ENCODE results near the gene IL12RB2.
A peak's percentile ranks its signal among the peaks of the same experiment; 100 is the strongest.

The IL12RB2 gene

DNA sequence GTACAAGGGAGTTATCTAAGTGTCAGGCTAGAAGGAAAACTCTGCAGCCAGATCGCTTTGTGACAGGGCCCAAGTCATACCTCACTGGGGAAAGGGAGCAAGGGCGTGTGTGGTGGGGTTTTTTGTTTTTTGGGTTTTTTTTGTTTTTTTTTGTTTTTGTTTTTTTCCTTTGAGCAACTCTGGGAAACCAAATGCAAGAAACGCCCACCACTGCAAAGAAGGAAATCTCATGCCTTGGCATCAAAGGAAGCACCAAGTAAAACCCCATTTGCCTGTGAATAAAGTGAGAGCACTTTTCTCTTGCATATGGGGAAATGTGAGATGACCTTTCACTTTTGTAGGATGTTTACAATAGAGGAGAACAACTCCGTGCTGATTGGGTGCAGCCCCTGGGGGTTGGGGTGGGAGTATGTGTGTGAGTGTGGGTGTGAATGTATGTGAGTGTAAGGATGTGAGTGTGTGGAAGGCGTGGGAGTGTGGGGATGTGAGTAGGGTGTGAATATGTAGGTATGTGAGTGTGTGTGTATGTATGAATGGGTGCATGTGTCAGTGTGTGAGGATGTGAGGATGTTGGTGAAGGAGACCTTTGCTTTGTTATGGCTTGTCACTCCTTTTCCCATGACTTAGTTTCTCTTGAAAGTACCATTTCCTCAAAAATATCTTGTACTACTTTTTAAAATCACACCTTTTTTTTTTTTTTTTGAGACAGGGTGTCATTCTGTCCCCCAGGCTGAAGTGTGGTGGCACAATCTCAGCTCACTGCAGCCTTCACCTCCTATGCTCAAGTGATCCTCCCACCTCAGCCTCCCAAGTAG lies 34.6 kb downstream of the IL12RB2 start:
- Histone ChIP-seq H3K9me3 (ENCODE audit: control insufficient read depth, low read length) (no peaks in the 10 kb centered on the region), H3K27me3 (ENCODE audit: control insufficient read depth, insufficient read depth, low read length) (no peaks in the 10 kb centered on the region), H3K79me2 (no peaks in the 10 kb centered on the region), H3K4me2 (ENCODE audit: low read length) (no peak overlapping the region), H2AFZ (no peak overlapping the region), H3K36me3 (ENCODE audit: control insufficient read depth, insufficient read depth, low read length) (no peaks in the 10 kb centered on the region), H3K9ac (no peak overlapping the region), H3K4me3 (ENCODE audit: low read depth, low read length) (no peak overlapping the region), H3K4me1 (peaks cover 2% of the 10 kb centered on the region), H3K27ac (no peak overlapping the region)
- TF ChIP-seq, protein P1, sequence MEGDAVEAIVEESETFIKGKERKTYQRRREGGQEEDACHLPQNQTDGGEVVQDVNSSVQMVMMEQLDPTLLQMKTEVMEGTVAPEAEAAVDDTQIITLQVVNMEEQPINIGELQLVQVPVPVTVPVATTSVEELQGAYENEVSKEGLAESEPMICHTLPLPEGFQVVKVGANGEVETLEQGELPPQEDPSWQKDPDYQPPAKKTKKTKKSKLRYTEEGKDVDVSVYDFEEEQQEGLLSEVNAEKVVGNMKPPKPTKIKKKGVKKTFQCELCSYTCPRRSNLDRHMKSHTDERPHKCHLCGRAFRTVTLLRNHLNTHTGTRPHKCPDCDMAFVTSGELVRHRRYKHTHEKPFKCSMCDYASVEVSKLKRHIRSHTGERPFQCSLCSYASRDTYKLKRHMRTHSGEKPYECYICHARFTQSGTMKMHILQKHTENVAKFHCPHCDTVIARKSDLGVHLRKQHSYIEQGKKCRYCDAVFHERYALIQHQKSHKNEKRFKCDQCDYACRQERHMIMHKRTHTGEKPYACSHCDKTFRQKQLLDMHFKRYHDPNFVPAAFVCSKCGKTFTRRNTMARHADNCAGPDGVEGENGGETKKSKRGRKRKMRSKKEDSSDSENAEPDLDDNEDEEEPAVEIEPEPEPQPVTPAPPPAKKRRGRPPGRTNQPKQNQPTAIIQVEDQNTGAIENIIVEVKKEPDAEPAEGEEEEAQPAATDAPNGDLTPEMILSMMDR (IDR thresholded peaks at IDR 0.05), result no peak

DNA sequence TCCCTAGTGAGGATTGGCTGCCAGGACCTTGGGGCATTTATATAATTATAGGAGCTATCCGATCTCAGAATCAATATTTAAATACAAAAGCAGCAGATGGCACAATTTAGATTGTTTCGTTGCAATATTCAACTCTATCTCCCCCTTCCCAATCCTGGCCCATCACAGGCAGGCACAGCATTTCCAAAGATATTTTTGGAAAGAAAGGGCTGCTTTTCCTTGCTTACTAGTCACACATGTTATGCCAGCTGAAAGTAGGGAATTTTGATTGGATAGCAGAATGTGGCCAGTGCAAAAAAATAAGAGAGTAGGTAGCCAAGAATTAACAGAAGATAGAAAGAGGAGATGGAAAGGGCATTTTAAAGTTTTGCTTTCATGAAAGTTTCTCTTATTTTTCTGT lies 37.9 kb downstream of the IL12RB2 start:
- no peak overlapping the region for H3K27ac ChIP-seq
- H3K4me1 ChIP-seq, result peaks cover 6% of the 10 kb centered on the region
- H3K9ac ChIP-seq, result no peak overlapping the region
- H3K4me2 ChIP-seq (ENCODE audit: low read length), result no peak overlapping the region
- TF ChIP-seq, protein P1 (IDR thresholded peaks at IDR 0.05), result no peak
- no peaks in the 10 kb centered on the region for H3K36me3 ChIP-seq (ENCODE audit: control insufficient read depth, insufficient read depth, low read length)
- no peaks in the 10 kb centered on the region for H3K79me2 ChIP-seq
- H3K27me3 ChIP-seq (ENCODE audit: control insufficient read depth, insufficient read depth, low read length), result no peaks in the 10 kb centered on the region
- peak overlapping the region; percentile 11 for H2AFZ ChIP-seq
- H3K9me3 ChIP-seq (ENCODE audit: control insufficient read depth, low read length), result no peaks in the 10 kb centered on the region
- H3K4me3 ChIP-seq (ENCODE audit: low read depth, low read length), result no peak overlapping the region

GRCh38 chr1:67346982-67347381 lies 39.3 kb downstream of the IL12RB2 start:
- Histone ChIP-seq H2AFZ (no peak overlapping the region), H3K4me1 (peaks cover 9% of the 10 kb centered on the region), H3K9ac (no peak overlapping the region), H3K27me3 (ENCODE audit: control insufficient read depth, insufficient read depth, low read length) (no peaks in the 10 kb centered on the region), H3K4me2 (ENCODE audit: low read length) (no peak overlapping the region), H3K9me3 (ENCODE audit: control insufficient read depth, low read length) (no peaks in the 10 kb centered on the region), H3K36me3 (ENCODE audit: control insufficient read depth, insufficient read depth, low read length) (no peaks in the 10 kb centered on the region), H3K79me2 (no peaks in the 10 kb centered on the region), H3K27ac (no peak overlapping the region), H3K4me3 (ENCODE audit: low read depth, low read length) (no peak overlapping the region)
- TF ChIP-seq, protein P1 (IDR thresholded peaks at IDR 0.05), result no peak

- Histone ChIP-seq H3K4me1 (peaks cover 9% of the 10 kb centered on the region), H3K4me2 (ENCODE audit: low read length) (peak overlapping the region; percentile 18), H3K9me3 (ENCODE audit: control insufficient read depth, low read length) (no peaks in the 10 kb centered on the region), H3K36me3 (ENCODE audit: control insufficient read depth, insufficient read depth, low read length) (no peaks in the 10 kb centered on the region), H3K27me3 (ENCODE audit: control insufficient read depth, insufficient read depth, low read length) (no peaks in the 10 kb centered on the region), H3K79me2 (no peaks in the 10 kb centered on the region), H2AFZ (peak overlapping the region; percentile 45), H3K27ac (peak overlapping the region; percentile 58), H3K4me3 (ENCODE audit: low read depth, low read length) (no peak overlapping the region), H3K9ac (no peak overlapping the region)
- TF ChIP-seq, protein P1 (IDR thresholded peaks at IDR 0.05), result peak; percentile 60
Observed at GRCh38 chr1:67347688-67348472, 40.2 kb downstream of the IL12RB2 start.

Measured in parathyroid adenoma (tissue), 2 donors.